ENCODE measurements around the gene VPS26C. TPM values are rescaled to one million over a fixed set of nuclear protein-coding genes. Genes with fewer than 3 reads are reported as not detected.
"Not testable (repeated sequence)": the region's sequence is repeated elsewhere in the genome, so short reads cannot be mapped to it uniquely, and the experiment has no call there.

Gene VPS26C
- total RNA-seq, 1 donor from 2014 or later = 48.2 TPM

DNA sequence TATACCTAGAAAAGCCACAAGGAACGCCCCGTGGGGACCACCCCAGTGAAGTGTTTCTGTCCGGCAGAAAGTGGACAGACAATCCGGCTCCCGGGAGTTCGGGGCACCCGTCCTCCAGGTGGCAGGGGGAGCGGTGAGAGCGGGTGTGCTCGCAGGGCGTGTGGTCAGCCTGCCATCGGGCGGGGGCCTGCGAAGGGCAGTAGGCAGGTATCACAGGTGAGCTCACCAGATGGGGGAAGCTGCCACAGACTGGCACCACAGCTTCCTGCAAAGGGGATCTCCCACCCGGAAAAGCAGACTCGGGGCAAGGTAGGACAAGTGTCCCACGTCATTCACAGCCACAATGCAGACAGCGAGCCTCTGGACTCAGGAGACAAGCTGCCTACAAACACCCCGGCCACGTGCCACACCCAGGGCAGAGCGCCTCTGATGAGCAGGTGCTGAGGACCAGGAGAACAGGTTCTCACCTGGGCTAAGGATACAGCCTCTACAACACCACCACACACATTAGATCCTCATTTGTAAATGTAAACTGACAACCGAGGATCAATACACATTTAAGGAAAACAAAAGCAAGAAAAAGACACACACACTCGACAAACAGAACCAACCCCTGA is 36.4 kb downstream of the VPS26C start:
- DNase-seq (ENCODE audit: low spot score) = peak; percentile 24

DNA sequence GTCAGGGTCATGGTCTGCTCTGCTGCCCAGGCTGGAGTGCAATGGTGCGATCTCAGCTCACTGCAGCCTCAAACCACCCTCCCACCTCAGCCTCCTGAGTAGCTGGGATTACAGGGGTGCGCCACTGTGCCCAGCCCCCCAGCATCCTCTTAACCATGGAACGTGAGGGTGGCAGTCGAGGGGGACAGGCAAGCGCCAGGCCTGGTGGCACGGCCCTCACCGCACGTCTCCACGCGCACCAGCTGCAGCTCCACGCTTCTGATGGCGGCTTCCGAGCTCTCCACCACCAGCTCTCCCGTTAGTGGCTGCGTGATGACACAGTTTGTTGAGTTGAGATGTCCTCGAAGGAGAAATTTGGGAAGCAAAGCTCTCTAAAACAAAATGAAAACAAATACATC is 39.1 kb downstream of the VPS26C start:
- DNase-seq (ENCODE audit: low spot score) = no peak

- no peak for DNase-seq (ENCODE audit: low spot score)
These were observed 39.8 kb downstream of the VPS26C start for GRCh38 chr21:37227071-37228002.

DNA sequence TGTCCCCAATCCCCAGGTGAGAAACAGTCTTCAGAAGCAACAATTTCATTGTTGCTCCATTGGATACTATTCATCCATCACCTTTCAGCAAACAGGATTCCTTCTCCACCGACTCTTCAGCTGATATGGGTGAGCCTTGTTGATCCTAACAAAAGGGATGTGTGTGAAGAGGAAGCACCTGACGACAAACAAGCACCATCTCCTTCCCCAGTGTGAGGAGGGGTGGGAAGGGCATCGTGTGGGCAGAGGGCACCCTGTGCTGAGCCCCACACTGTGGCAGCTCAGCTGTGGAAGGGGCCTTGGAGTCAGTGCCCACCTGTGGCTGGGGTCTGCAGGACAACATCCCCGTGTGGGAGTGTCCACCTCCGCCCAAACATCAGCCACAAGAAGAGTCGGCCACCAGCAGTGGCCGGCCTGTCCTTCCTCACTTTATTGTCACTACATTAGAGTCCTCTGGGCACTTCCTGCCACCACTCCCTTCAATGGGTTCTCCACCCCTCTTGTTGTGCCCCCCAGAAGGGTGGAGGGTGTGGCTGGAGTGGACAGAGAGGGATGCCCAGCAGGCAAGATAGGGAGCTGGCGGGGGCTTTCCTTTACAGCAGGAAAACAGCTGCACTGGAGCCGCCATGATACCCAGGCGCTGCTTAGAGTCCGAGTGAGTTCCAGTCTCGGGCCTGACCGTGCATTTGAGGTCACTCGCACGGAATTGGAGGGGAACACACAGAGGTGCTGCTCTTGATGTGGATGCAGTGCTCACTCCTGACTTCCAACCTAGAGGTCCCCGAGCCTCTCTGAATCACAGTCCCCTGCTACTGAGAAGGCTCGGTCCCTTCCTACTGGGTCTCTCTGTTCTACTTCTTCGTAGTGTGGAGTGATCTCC is 40.9 kb downstream of the VPS26C start:
- no peak for DNase-seq (ENCODE audit: low spot score)

- DNase-seq (ENCODE audit: low spot score) = no peak
These were observed 42.0 kb downstream of the VPS26C start for GRCh38 chr21:37224861-37225839.

GRCh38 chr21:37223804-37224345 is 43.3 kb downstream of the VPS26C start:
- no peak for DNase-seq (ENCODE audit: low spot score)

DNA sequence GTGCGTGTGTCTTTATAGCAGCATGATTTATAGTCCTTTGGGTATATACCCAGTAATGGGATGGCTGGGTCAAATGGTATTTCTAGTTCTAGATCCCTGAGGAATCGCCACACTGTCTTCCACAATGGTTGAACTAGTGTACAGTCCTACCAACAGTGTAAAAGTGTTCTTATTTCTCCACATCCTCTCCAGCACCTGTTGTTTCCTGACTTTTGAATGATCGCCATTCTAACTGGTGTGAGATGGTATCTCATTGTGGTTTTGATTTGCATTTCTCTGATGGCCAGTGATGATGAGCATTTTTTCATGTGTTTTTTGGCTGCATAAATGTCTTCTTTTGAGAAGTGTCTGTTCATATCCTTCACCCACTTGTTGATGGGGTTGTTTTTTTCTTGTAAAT is 44.9 kb downstream of the VPS26C start:
- DNase-seq (ENCODE audit: low spot score) = not testable (repeated sequence)

DNA sequence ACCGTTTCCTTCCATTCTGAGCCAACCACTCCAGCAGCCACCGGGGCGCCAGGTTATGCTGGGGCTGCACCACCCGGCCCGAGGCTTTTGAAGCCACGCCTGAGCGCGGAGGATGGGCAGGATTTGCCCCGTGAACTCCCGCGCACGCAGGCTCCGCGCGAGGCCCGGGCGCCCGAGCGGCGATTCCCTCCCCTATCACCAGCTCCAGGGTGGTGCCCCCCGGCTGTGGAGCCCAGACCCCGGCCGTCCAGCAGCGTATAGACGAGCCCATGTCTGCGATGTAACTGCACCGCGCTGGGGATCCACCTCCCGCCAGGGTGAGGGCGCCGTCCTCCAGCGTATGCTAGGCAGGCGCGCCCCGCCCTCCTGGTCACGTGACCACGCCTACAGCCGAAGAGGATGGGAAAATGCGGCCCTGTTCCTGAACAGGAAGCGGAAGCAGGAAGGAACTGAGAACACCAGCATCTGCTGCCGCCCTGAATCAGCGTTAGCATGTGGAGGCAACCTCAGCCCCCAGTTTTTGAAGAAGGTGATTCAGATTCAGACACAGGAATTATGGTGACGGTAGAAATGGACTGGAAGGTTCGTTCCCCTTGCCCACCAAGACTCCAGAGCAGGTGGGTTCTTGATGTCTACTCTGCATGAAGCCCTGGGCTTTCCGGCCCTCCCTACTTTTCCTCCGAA is 46.0 kb downstream of the VPS26C start:
- DNase-seq (ENCODE audit: low spot score) = peak; percentile 95

DNA sequence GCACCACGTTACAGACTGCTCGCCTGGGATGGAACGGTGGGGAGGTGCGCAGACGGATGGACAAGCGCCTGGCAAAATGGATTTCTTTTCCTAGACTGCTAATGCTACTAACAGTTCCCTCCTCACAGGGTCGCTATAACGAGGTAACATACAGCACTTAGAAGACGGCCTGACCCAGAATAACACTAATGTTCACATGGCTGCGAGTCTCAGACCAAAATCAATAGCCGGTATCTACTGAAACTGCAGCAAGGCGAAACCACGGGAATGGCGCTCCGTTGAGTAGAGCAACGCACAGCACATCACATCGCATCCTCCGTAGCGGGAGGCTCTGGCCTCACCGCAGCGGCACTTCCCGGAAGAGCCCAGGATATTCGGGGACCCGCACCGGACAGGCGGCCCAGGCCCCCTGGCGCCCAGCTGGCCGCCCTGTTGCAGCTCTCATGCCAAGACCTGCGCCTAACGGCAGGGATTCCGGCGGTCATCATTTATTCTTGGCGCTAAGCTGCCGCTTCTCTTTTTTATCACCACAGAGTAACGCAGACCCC is 46.6 kb downstream of the VPS26C start:
- DNase-seq (ENCODE audit: low spot score) = peak; percentile 30

GRCh38 chr21:37219761-37220432 is 47.2 kb downstream of the VPS26C start:
- DNase-seq (ENCODE audit: low spot score) = no peak

GRCh38 chr21:37214952-37215351 is 52.2 kb downstream of the VPS26C start:
- no peak for DNase-seq (ENCODE audit: low spot score)

GRCh38 chr21:37210799-37211198 is 56.3 kb downstream of the VPS26C start:
- no peak for DNase-seq (ENCODE audit: low spot score)

DNA sequence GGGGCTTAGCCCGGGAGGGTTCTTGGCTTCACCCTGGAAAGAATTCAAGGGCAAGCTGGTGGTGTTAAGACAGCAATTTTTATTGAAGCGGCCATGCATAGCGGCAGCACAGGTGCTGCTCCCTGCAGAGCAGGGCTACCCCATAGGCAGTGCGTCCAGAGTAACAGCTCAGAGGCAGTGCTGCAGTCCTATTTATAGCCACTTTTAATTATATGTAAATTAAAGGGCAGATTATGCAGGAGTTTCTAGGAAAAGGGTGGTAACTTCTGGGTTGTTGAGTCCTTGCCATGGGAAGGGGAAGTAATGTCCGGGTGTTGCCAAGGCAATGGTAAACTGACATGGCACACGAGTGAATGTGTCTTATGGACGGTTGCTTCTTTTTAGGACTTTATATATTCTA is 57.0 kb downstream of the VPS26C start:
- DNase-seq (ENCODE audit: low spot score) = no peak

- DNase-seq (ENCODE audit: low spot score) = no peak
These were observed 58.4 kb downstream of the VPS26C start for GRCh38 chr21:37208741-37209225.

GRCh38 chr21:37208056-37208721 is 58.9 kb downstream of the VPS26C start:
- DNase-seq (ENCODE audit: low spot score) = peak; percentile 24

DNA sequence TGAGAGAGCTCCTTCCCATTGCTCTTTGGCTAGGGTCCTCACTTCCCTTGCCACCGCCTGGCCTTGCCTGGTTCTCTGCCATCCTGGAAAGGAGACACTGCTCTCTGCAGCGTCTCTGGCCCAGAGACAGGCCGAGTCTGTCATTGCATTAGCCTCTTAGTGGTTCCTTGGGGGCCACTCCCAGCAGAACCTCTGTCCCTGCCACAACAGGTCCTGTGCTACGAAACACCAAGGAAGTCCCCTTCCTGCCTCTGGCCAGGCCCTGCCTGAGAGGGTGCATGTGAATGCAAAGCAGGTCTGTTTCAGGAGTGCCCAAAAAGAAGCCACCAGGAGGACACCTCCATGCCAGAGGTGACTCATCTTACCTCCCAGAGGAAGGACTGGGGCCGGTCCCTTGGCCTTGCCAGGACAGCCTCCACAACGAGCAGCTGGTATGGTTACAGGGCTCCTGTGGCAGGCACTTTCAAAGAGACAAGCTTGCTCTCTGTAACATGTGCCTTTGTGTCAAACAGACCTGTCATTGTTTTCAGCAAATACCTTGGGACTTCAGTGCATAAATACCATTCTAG is 59.6 kb downstream of the VPS26C start:
- DNase-seq (ENCODE audit: low spot score) = no peak

DNA sequence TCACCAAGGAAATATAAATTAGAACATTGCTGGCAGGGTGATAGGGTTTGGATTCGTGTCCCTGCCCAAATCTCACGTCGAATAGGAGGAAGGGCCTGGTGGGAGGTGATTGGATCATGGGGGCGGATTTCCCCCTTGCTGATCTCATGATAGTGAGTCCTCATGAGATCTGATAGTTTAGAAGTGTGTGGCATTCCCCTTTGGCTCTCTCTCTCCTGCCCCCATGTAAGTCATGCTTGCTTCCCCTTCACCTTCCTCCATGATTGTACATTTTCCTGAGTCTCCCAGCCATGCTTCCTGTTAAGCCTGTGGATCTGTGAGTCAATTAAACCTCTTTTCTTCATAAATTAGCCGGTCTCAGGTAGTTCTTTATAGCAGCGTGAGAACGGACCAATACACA is 60.6 kb downstream of the VPS26C start:
- DNase-seq (ENCODE audit: low spot score) = no peak

DNA sequence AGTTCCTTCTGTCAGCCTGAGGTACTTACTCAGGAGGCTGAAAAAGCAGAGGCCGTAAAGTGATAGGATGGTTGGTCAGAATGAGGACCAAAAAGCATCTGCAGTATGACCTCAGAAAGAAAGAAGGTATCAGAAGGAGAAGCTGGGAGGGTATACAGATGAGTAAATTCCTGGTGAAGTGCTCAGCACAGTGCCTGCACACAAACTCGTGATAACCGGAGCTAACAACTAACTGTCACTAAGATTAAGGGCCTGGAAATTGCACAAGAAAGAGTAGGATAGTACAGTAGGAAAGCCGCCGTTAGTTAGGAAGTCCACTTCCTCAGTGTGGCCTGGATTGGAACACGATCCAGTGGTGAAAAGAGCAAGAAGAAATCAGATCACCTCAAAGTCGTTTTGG is 62.6 kb downstream of the VPS26C start:
- no peak for DNase-seq (ENCODE audit: low spot score)
